HEK293 (cell line): ENCODE measurements around the gene TTLL9.

Experiments
- CTCF ChIA-PET: fragments of 350-600 bp; formaldehyde crosslinking; extraction: SDS; loops from one replicate; lab custom pipeline; 2021; ENCODE audit warnings: antibody characterized with exemption; lab: Yijun Ruan, JAX
- POLR2A ChIA-PET: fragments of 300-600 bp; formaldehyde crosslinking; extraction: SDS; loops from one replicate; lab custom pipeline; 2020; ENCODE audit warnings: antibody characterized with exemption, inconsistent platforms; lab: Yijun Ruan, JAX
- H3K27ac ChIP-seq: fragments of 200-500 bp; sonication (Bioruptor generic); 2 replicates; pipeline ENCODE4 v1.5.1; 2014; ENCODE audit warnings: low read depth, low read length, control low read depth, inconsistent platforms; ENCODE audit errors: extremely low read depth
- H3K36me3 ChIP-seq, 2 experiments: fragments of 200-500 bp in 1 of 2; sonication (Bioruptor generic) in 1 of 2; 1 replicate in 1 of 2; 2 replicates in 1 of 2; pipeline ENCODE4 v1.5.1; 2014 to 2017; ENCODE audit warnings: inconsistent platforms in 2 of 2, low read length in 2 of 2; ENCODE audit not compliant: control insufficient read depth in 2 of 2, insufficient read depth in 1 of 2
- H3K4me1 ChIP-seq: fragments of 200-500 bp; sonication (Bioruptor generic); 2 replicates; pipeline ENCODE4 v1.5.1; 2014; ENCODE audit warnings: mild to moderate bottlenecking, low read length, inconsistent platforms; ENCODE audit not compliant: control insufficient read depth, insufficient read depth
- H3K4me3 ChIP-seq: 2 replicates; pipeline ENCODE4 v1.5.1; 2011; ENCODE audit warnings: low read depth, mild to moderate bottlenecking, control low read depth, low read length, moderate library complexity
- H3K9me3 ChIP-seq: fragments of 200-500 bp; sonication (Bioruptor generic); 2 replicates; pipeline ENCODE4 v1.5.1; 2014; ENCODE audit warnings: low read depth, low read length, inconsistent platforms; ENCODE audit not compliant: control insufficient read depth, insufficient read depth
- BCL11A ChIP-seq: fragments of 450-650 bp; formaldehyde crosslinking; IDR thresholded peaks from 2 replicates; pipeline ENCODE4 v1.5.1; 2016; ENCODE audit warnings: low read depth, missing biosample characterization, missing genetic modification characterization
- GLIS1 ChIP-seq: fragments of 450-650 bp; formaldehyde crosslinking; IDR thresholded peaks from 2 replicates; pipeline ENCODE4 v1.5.1; 2016; ENCODE audit warnings: missing biosample characterization, missing genetic modification characterization
- KLF1 ChIP-seq: fragments of 450-650 bp; formaldehyde crosslinking; IDR thresholded peaks from 2 replicates; pipeline ENCODE4 v1.5.1; 2016; ENCODE audit warnings: missing biosample characterization, missing genetic modification characterization
- KLF8 ChIP-seq: fragments of 450-650 bp; formaldehyde crosslinking; IDR thresholded peaks from 2 replicates; pipeline ENCODE4 v1.5.1; 2016; ENCODE audit warnings: missing biosample characterization, missing genetic modification characterization
- SCRT2 ChIP-seq: fragments of 450-650 bp; formaldehyde crosslinking; IDR thresholded peaks from 2 replicates; pipeline ENCODE4 v1.5.1; 2016; ENCODE audit warnings: missing biosample characterization, missing genetic modification characterization
- YY1 ChIP-seq: fragments of 450-650 bp; formaldehyde crosslinking; IDR thresholded peaks from 2 replicates; pipeline ENCODE4 v1.5.1; 2018; ENCODE audit warnings: missing biosample characterization, missing genetic modification characterization
- ZBTB48 ChIP-seq: fragments of 450-650 bp; formaldehyde crosslinking; IDR thresholded peaks from 2 replicates; pipeline ENCODE4 v1.5.1; 2016; ENCODE audit warnings: missing biosample characterization, missing genetic modification characterization
- ZNF133 ChIP-seq: fragments of 450-650 bp; formaldehyde crosslinking; IDR thresholded peaks from 2 replicates; pipeline ENCODE4 v1.5.1; 2016; ENCODE audit warnings: missing biosample characterization, missing genetic modification characterization
- ZNF155 ChIP-seq: fragments of 450-650 bp; formaldehyde crosslinking; IDR thresholded peaks from 2 replicates; pipeline ENCODE4 v1.5.1; 2016; ENCODE audit warnings: missing biosample characterization, missing genetic modification characterization
- ZNF211 ChIP-seq: fragments of 450-650 bp; formaldehyde crosslinking; IDR thresholded peaks from 2 replicates; pipeline ENCODE4 v1.5.1; 2016; ENCODE audit warnings: low read depth, missing biosample characterization, missing genetic modification characterization
- ZNF248 ChIP-seq: fragments of 450-650 bp; formaldehyde crosslinking; IDR thresholded peaks from 2 replicates; pipeline ENCODE4 v1.5.1; 2017; ENCODE audit warnings: missing biosample characterization, missing genetic modification characterization
- ZNF274 ChIP-seq, 2 experiments: fragments of 200-500 bp in 1 of 2; fragments of 450-650 bp in 1 of 2; sonication (Bioruptor generic) in 1 of 2; formaldehyde crosslinking in 1 of 2; IDR thresholded peaks; 2 replicates each; pipeline versions ENCODE4 v1.5.1 to v1.6.1; 2014 to 2016; ENCODE audit warnings: borderline replicate concordance in 1 of 2, inconsistent platforms in 1 of 2, low read length in 1 of 2, missing biosample characterization in 1 of 2, missing genetic modification characterization in 1 of 2
- ZNF350 ChIP-seq: fragments of 450-650 bp; formaldehyde crosslinking; IDR thresholded peaks from 2 replicates; pipeline ENCODE4 v1.5.0; 2017; ENCODE audit warnings: missing biosample characterization, mild to moderate bottlenecking, missing genetic modification characterization
- ZNF366 ChIP-seq: fragments of 450-650 bp; formaldehyde crosslinking; conservative IDR thresholded peaks from 2 replicates; pipeline ENCODE4 v1.5.1; 2016; ENCODE audit warnings: missing biosample characterization, missing genetic modification characterization
- ZNF433 ChIP-seq: fragments of 450-650 bp; formaldehyde crosslinking; IDR thresholded peaks from 2 replicates; pipeline ENCODE4 v1.5.1; 2016; ENCODE audit warnings: missing biosample characterization, missing genetic modification characterization, low read depth
- ZNF514 ChIP-seq: fragments of 450-650 bp; formaldehyde crosslinking; IDR thresholded peaks from 2 replicates; pipeline ENCODE4 v1.5.1; 2016; ENCODE audit warnings: missing biosample characterization, missing genetic modification characterization
- ZNF521 ChIP-seq: fragments of 450-650 bp; formaldehyde crosslinking; IDR thresholded peaks from 2 replicates; pipeline ENCODE4 v1.5.1; 2017; ENCODE audit warnings: missing biosample characterization, mild to moderate bottlenecking, missing genetic modification characterization
- ZNF555 ChIP-seq: fragments of 450-650 bp; formaldehyde crosslinking; conservative IDR thresholded peaks from 2 replicates; pipeline ENCODE4 v1.5.1; 2017; ENCODE audit warnings: missing biosample characterization, mild to moderate bottlenecking, missing genetic modification characterization, inconsistent platforms
- ZNF558 ChIP-seq: fragments of 450-650 bp; formaldehyde crosslinking; IDR thresholded peaks from 2 replicates; pipeline ENCODE4 v1.5.1; 2016; ENCODE audit warnings: missing biosample characterization, missing genetic modification characterization
- ZNF610 ChIP-seq: fragments of 450-650 bp; formaldehyde crosslinking; IDR thresholded peaks from 2 replicates; pipeline ENCODE4 v1.5.1; 2016; ENCODE audit warnings: missing biosample characterization, missing genetic modification characterization, borderline replicate concordance
- TF ChIP-seq, protein P1 (sequence below): fragments of 450-650 bp; formaldehyde crosslinking; IDR thresholded peaks from 2 replicates; pipeline ENCODE4 v1.5.1; 2016; ENCODE audit warnings: missing biosample characterization, missing genetic modification characterization
- TF ChIP-seq, protein P2 (sequence below): fragments of 450-650 bp; formaldehyde crosslinking; IDR thresholded peaks from 2 replicates; pipeline ENCODE4 v1.5.1; 2016; ENCODE audit warnings: missing biosample characterization, missing genetic modification characterization
- TF ChIP-seq, protein P3 (sequence below): fragments of 450-650 bp; formaldehyde crosslinking; IDR thresholded peaks from 2 replicates; pipeline ENCODE4 v1.5.1; 2016; ENCODE audit warnings: missing biosample characterization, missing genetic modification characterization
- TF ChIP-seq, protein P4 (sequence below): sonication (generic); formaldehyde crosslinking; IDR thresholded peaks from 2 replicates; pipeline ENCODE4 v1.8.1; 2022; ENCODE audit warnings: mild to moderate bottlenecking, moderate library complexity, missing genetic modification reagents

Gene TTLL9

DNA sequence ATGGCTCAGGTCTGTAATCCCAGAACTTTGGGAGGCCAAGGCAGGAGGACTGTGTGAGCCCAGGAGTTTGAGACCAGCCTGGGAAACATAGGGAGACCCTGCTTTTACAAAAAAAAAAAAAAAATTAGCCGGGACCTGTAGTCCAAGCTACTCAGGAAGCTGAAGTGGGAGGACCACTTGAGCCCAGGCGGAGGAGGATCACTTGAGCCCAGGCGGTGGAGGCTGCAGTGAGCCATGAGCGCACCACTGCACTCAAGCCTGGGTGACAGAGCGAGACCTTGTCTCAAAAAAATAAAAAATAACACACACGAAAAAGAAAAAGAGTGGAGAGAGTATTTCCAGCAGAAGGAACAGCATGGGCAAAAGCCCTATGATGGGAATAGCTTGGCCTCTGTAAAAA is 2.0 kb downstream of the TTLL9 start:
- ChIA-PET POLR2A (interaction anchor here (0.5 to 1.5 kb wide), 2 partner anchors 11 to 253 kb away, joined by 4 to 6 read pairs; no protein-coding TSS in a partner anchor), CTCF (interaction anchor here (0.7 to 2.9 kb wide), 3 partner anchors 20 to 219 kb away, joined by 3 to 14 read pairs (median 4); no protein-coding TSS in a partner anchor)
- Histone ChIP-seq H3K27ac (no peak overlapping the region), H3K36me3 (no peaks in the 10 kb centered on the region), H3K4me3 (no peak overlapping the region), H3K4me1 (no peaks in the 10 kb centered on the region), H3K9me3 (no peaks in the 10 kb centered on the region)
- TF ChIP-seq KLF8 (tag by site-specific recombination) (no peak), ZNF514 (tag by site-specific recombination) (no peak)

DNA sequence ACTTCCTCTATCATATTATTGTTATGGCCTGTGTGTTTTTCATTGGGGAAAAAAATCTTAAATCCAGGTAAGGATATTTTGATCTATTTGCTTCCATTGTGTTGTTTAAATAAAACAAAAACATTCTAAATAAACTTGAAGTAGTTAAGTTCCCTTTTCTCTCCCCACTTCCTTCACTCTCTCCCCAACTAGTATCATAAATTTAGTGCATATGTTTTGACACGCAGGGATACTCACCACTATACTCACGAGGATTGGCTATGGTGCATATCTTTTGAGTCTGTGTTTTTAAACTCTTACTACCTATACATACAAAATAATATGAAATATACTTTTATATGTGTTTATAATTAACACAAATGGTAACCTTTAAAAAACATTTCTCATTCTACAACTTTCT is 5.2 kb downstream of the TTLL9 start:
- POLR2A ChIA-PET: no interaction called here
- no peaks in the 10 kb centered on the region for H3K4me1 ChIP-seq
- H3K4me3 ChIP-seq: no peak overlapping the region
- no peaks in the 10 kb centered on the region for H3K9me3 ChIP-seq
- no peak for TF ChIP-seq ZNF610
- TF ChIP-seq ZNF155 (tag by site-specific recombination): no peak
- no peak for TF ChIP-seq SCRT2
- TF ChIP-seq ZNF366: no peak
- TF ChIP-seq, protein P1, sequence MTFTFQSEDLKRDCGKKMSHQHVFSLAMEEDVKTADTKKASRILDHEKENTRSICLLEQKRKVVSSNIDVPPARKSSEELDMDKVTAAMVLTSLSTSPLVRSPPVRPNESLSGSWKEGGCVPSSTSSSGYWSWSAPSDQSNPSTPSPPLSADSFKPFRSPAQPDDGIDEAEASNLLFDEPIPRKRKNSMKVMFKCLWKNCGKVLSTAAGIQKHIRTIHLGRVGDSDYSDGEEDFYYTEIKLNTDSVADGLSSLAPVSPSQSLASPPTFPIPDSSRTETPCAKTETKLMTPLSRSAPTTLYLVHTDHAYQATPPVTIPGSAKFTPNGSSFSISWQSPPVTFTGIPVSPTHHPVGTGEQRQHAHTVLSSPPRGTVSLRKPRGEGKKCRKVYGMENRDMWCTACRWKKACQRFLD (tag by site-specific recombination): no peak
- TF ChIP-seq ZBTB48 (tag by site-specific recombination): no peak
- no peak for TF ChIP-seq GLIS1 (tag by site-specific recombination)
- TF ChIP-seq ZNF521 (tag by site-specific recombination): no peak
- TF ChIP-seq ZNF433 (tag by site-specific recombination): no peak
- no peak for TF ChIP-seq YY1 (tag by site-specific recombination)
- no peak for TF ChIP-seq KLF1 (tag by site-specific recombination)
- TF ChIP-seq KLF8 (tag by site-specific recombination): no peak
- TF ChIP-seq ZNF555: no peak
- no peak for TF ChIP-seq ZNF211 (tag by site-specific recombination)
- TF ChIP-seq ZNF274 (IDR thresholded peaks at IDR 0.05; ENCODE audit: low read length): no peak
- TF ChIP-seq ZNF274 (tag by site-specific recombination; IDR thresholded peaks at IDR 0.05; ENCODE audit: borderline replicate concordance): no peak
- TF ChIP-seq ZNF350: no peak
- TF ChIP-seq ZNF133 (tag by site-specific recombination): no peak
- no peaks in the 10 kb centered on the region for H3K36me3 ChIP-seq
- H3K27ac ChIP-seq: no peak overlapping the region
- CTCF ChIA-PET: no interaction called here

DNA sequence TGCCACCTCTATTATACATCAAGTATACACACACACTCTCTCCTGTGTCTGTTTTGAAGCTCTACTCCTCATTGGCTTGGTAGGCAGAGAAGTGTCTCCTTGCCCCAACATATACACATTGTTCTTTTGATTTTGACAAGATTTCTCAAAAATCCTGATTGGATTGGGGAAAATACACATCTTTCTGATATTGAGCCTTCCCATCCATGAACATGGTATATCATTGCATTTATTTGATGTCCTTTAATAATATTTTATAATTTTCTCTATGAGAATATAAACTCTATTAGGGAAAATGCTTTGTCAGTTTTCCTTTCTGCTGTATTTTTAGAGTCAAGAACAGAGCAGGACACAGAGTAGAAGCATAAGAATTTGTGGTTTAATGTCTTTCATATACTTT is 7.2 kb downstream of the TTLL9 start:
- Histone ChIP-seq H3K9me3 (no peaks in the 10 kb centered on the region), H3K36me3 (no peaks in the 10 kb centered on the region), H3K27ac (no peak overlapping the region), H3K4me3 (no peak overlapping the region), H3K4me1 (no peaks in the 10 kb centered on the region)
- CTCF ChIA-PET: interaction anchor here (0.8 kb wide), 1 partner anchor 30 kb away, joined by 5 read pairs; no protein-coding TSS in a partner anchor
- POLR2A ChIA-PET: no interaction called here
- TF ChIP-seq ZNF558 (peak; percentile 57; the same call in 1 of the 2 replicates), ZNF274 (IDR thresholded peaks at IDR 0.05; ENCODE audit: low read length) (no peak), ZNF274 (tag by site-specific recombination; IDR thresholded peaks at IDR 0.05; ENCODE audit: borderline replicate concordance) (no peak), BCL11A (no peak), ZNF248 (tag by site-specific recombination) (peak; percentile 96)
- TF ChIP-seq, protein P2, sequence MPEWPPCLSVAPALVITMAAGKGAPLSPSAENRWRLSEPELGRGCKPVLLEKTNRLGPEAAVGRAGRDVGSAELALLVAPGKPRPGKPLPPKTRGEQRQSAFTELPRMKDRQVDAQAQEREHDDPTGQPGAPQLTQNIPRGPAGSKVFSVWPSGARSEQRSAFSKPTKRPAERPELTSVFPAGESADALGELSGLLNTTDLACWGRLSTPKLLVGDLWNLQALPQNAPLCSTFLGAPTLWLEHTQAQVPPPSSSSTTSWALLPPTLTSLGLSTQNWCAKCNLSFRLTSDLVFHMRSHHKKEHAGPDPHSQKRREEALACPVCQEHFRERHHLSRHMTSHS: no peak
- TF ChIP-seq, protein P3, sequence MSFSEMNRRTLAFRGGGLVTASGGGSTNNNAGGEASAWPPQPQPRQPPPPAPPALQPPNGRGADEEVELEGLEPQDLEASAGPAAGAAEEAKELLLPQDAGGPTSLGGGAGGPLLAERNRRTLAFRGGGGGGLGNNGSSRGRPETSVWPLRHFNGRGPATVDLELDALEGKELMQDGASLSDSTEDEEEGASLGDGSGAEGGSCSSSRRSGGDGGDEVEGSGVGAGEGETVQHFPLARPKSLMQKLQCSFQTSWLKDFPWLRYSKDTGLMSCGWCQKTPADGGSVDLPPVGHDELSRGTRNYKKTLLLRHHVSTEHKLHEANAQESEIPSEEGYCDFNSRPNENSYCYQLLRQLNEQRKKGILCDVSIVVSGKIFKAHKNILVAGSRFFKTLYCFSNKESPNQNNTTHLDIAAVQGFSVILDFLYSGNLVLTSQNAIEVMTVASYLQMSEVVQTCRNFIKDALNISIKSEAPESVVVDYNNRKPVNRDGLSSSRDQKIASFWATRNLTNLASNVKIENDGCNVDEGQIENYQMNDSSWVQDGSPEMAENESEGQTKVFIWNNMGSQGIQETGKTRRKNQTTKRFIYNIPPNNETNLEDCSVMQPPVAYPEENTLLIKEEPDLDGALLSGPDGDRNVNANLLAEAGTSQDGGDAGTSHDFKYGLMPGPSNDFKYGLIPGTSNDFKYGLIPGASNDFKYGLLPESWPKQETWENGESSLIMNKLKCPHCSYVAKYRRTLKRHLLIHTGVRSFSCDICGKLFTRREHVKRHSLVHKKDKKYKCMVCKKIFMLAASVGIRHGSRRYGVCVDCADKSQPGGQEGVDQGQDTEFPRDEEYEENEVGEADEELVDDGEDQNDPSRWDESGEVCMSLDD (tag by site-specific recombination): no peak
- TF ChIP-seq, protein P4, sequence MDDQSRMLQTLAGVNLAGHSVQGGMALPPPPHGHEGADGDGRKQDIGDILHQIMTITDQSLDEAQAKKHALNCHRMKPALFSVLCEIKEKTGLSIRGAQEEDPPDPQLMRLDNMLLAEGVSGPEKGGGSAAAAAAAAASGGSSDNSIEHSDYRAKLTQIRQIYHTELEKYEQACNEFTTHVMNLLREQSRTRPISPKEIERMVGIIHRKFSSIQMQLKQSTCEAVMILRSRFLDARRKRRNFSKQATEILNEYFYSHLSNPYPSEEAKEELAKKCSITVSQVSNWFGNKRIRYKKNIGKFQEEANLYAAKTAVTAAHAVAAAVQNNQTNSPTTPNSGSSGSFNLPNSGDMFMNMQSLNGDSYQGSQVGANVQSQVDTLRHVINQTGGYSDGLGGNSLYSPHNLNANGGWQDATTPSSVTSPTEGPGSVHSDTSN (CRISPR knock-in tag): no peak
